Right atrium auricular region (tissue), 2 donors: Measurements from ENCODE around the gene ADTRP. TPM values are rescaled to one million over a fixed set of nuclear protein-coding genes. Genes with fewer than 3 reads are reported as not detected.

Source experiments
- DNase-seq: peaks from one replicate; pipeline ENCODE4 v3.0.0-alpha.2; 2019; ENCODE audit warnings: low spot score
- H3K27ac ChIP-seq, 2 donors: fragments of 200-600 bp; sonication (generic); 1 replicate in 1 of 2; 2 replicates in 1 of 2; pipeline ENCODE4 v1.5.1; 2016 to 2019
- H3K27me3 ChIP-seq, 2 donors: fragments of 200-600 bp; sonication (generic); one replicate each; pipeline versions ENCODE4 v1.5.1 to v1.6.0; 2017 to 2019
- H3K36me3 ChIP-seq: fragments of 200-600 bp; sonication (generic); one replicate; pipeline ENCODE4 v1.5.1; 2016
- H3K4me1 ChIP-seq, 2 donors: fragments of 200-600 bp; sonication (generic); one replicate each; pipeline versions ENCODE4 v1.5.1 to v1.6.0; 2017 to 2019
- H3K4me3 ChIP-seq, 2 donors: fragments of 200-600 bp; sonication (generic); 1 replicate in 1 of 2; 2 replicates in 1 of 2; pipeline ENCODE4 v1.5.1; 2017 to 2019; ENCODE audit warnings: mild to moderate bottlenecking in 1 of 2, moderate library complexity in 1 of 2
- H3K9me3 ChIP-seq, 2 donors: fragments of 200-600 bp; sonication (generic); one replicate each; pipeline ENCODE4 v1.5.1; 2019
- CTCF ChIP-seq, 2 donors: fragments of 200-600 bp; sonication (generic); IDR thresholded peaks; one replicate each; pipeline ENCODE4 v1.5.1; 2019; ENCODE audit warnings: antibody characterized with exemption in 2 of 2
- total RNA-seq, 2 donors: library from RNA; depleted of rRNA; stranded (reverse); fragments of >200 nt; gene quantifications; one replicate each; pipeline ENCODE4 v1.1.0, GENCODE V29; 2016

Gene ADTRP
- total RNA-seq, 2 donors from 2014 or later: not detected

GRCh38 chr6:11732036-11732631 lies 46.5 kb downstream of the ADTRP start:
- H3K4me3 ChIP-seq: no peak overlapping the region
- peak; percentile 88 for DNase-seq
- H3K27me3 ChIP-seq: no peaks in the 10 kb centered on the region
- H3K4me1 ChIP-seq: no peaks in the 10 kb centered on the region
- TF ChIP-seq CTCF (IDR thresholded peaks at IDR 0.05): no peak
- no peaks in the 10 kb centered on the region for H3K9me3 ChIP-seq
- no peaks in the 10 kb centered on the region for H3K36me3 ChIP-seq
- peak overlapping the region; percentile 9 to 64 for H3K27ac ChIP-seq

GRCh38 chr6:11731423-11731822 lies 47.2 kb downstream of the ADTRP start:
- Histone ChIP-seq H3K4me3 (no peak overlapping the region), H3K9me3 (no peaks in the 10 kb centered on the region), H3K4me1 (no peaks in the 10 kb centered on the region), H3K27me3 (no peaks in the 10 kb centered on the region), H3K36me3 (no peaks in the 10 kb centered on the region), H3K27ac (peak overlapping the region; percentile 9 to 64)
- no peak for DNase-seq
- TF ChIP-seq CTCF (IDR thresholded peaks at IDR 0.05): no peak

GRCh38 chr6:11730641-11731040 lies 48.0 kb downstream of the ADTRP start:
- no peak for DNase-seq
- no peak overlapping the region for H3K27ac ChIP-seq
- no peaks in the 10 kb centered on the region for H3K4me1 ChIP-seq
- no peak overlapping the region for H3K4me3 ChIP-seq
- no peak for TF ChIP-seq CTCF (IDR thresholded peaks at IDR 0.05)
- H3K9me3 ChIP-seq: no peaks in the 10 kb centered on the region
- no peaks in the 10 kb centered on the region for H3K27me3 ChIP-seq
- H3K36me3 ChIP-seq: no peaks in the 10 kb centered on the region

GRCh38 chr6:11729076-11729475 lies 49.5 kb downstream of the ADTRP start:
- no peak for TF ChIP-seq CTCF (IDR thresholded peaks at IDR 0.05)
- H3K36me3 ChIP-seq: no peaks in the 10 kb centered on the region

GRCh38 chr6:11727998-11728961 lies 50.3 kb downstream of the ADTRP start:
- no peaks in the 10 kb centered on the region for H3K4me1 ChIP-seq
- no peaks in the 10 kb centered on the region for H3K36me3 ChIP-seq
- DNase-seq: no peak
- H3K27ac ChIP-seq: no peak overlapping the region
- H3K4me3 ChIP-seq: no peak overlapping the region
- no peaks in the 10 kb centered on the region for H3K9me3 ChIP-seq
- H3K27me3 ChIP-seq: no peaks in the 10 kb centered on the region
- TF ChIP-seq CTCF (IDR thresholded peaks at IDR 0.05): no peak

More at GRCh38 chr6:11729076-11729475, 49.5 kb downstream of the ADTRP start:
- no peak overlapping the region for H3K27ac ChIP-seq
- H3K27me3 ChIP-seq: no peaks in the 10 kb centered on the region
- DNase-seq: no peak
- no peaks in the 10 kb centered on the region for H3K9me3 ChIP-seq
- H3K4me3 ChIP-seq: no peak overlapping the region
- H3K4me1 ChIP-seq: no peaks in the 10 kb centered on the region
